Endothelial cell of umbilical vein (primary cell): ENCODE results near the gene SLC22A23. TPM values are rescaled to one million over a fixed set of nuclear protein-coding genes. Genes with fewer than 3 reads are reported as not detected.

ENCODE experiments used
- BruUV-seq: library from RNA; stranded (reverse); fragments of 400-500 nt; replicated peaks from 2 replicates; lab custom pipeline; 2021; lab: Mats Ljungman, UMichigan
- CTCF ChIA-PET: fragments of 300-600, 350-600 bp; sonication (Branson Sonifier 250); formaldehyde crosslinking; loops from one replicate; lab custom pipeline; 2021; ENCODE audit warnings: antibody characterized with exemption, inconsistent platforms; lab: Charles Lee
- POLR2A ChIA-PET: fragments of 300-600, 350-600 bp; sonication (Branson Sonifier 250); formaldehyde crosslinking; loops from one replicate; lab custom pipeline; 2021; ENCODE audit warnings: antibody characterized with exemption, inconsistent platforms; lab: Charles Lee
- DNase-seq: peaks from one replicate; pipeline ENCODE4 v3.0.0-alpha.2; 2011; ENCODE audit warnings: low read depth, low spot score
- FAIRE-seq: peaks from 2 replicates; lab custom pipeline; 2011; peaks lifted over from hg19 to GRCh38; lab: Jason Lieb, UNC
- H2AFZ ChIP-seq: 2 replicates; pipeline ENCODE4 v1.6.0; 2012; ENCODE audit warnings: low read depth, low read length, control low read depth, inconsistent platforms
- H3K27ac ChIP-seq: 2 replicates; pipeline ENCODE4 v1.5.1; 2011; ENCODE audit warnings: low read depth, mild to moderate bottlenecking, control low read depth, low read length, moderate library complexity; ENCODE audit not compliant: insufficient read depth
- H3K27me3 ChIP-seq, 2 experiments: 2 replicates each; pipeline versions ENCODE4 v1.6.0 to v1.6.1; 2011; ENCODE audit warnings: low read length in 2 of 2, mixed read lengths in 1 of 2; ENCODE audit not compliant: control insufficient read depth in 2 of 2, insufficient read depth in 2 of 2
- H3K36me3 ChIP-seq, 2 experiments: 2 replicates in 1 of 2; 3 replicates in 1 of 2; pipeline ENCODE4 v1.5.1; 2011; ENCODE audit warnings: low read length in 2 of 2, mild to moderate bottlenecking in 1 of 2, moderate library complexity in 1 of 2; ENCODE audit not compliant: control insufficient read depth in 2 of 2, insufficient read depth in 2 of 2; ENCODE audit errors: extremely low read depth in 1 of 2
- H3K4me1 ChIP-seq: 3 replicates; pipeline ENCODE4 v1.5.1; 2011; ENCODE audit warnings: mild to moderate bottlenecking, low read length; ENCODE audit not compliant: control insufficient read depth, insufficient read depth; ENCODE audit errors: extremely low read depth
- H3K4me2 ChIP-seq: 2 replicates; pipeline ENCODE4 v1.6.1; 2011; ENCODE audit warnings: low read length, control low read depth, mixed read lengths; ENCODE audit not compliant: insufficient read depth
- H3K4me3 ChIP-seq, 3 experiments: fragments of 200-600 bp in 1 of 3; sonication (generic), shearing (Covaris generic) in 1 of 3; replicated peaks in 1 of 3; 2 replicates each; pipeline ENCODE4 v1.5.1; 2011 to 2016; ENCODE audit warnings: control low read depth in 3 of 3, low read length in 3 of 3, mild to moderate bottlenecking in 2 of 3, inconsistent platforms in 1 of 3, low read depth in 1 of 3, moderate library complexity in 1 of 3; ENCODE audit not compliant: insufficient read depth in 1 of 3
- H3K79me2 ChIP-seq: 2 replicates; pipeline ENCODE4 v1.6.0; 2012; ENCODE audit warnings: low read length, inconsistent platforms; ENCODE audit not compliant: control insufficient read depth, insufficient read depth
- H3K9ac ChIP-seq: replicated peaks from 2 replicates; pipeline ENCODE3; 2011; ENCODE audit warnings: low read length, control low read depth; ENCODE audit not compliant: insufficient read depth; ENCODE audit errors: extremely low read depth
- H3K9me1 ChIP-seq: replicated peaks from 3 replicates; pipeline ENCODE4 v1.6.0; 2011; ENCODE audit warnings: mild to moderate bottlenecking, low read length; ENCODE audit not compliant: control insufficient read depth, insufficient read depth; ENCODE audit errors: extremely low read depth
- H3K9me3 ChIP-seq: replicated peaks from 2 replicates; pipeline ENCODE4 v1.5.1; 2012; ENCODE audit warnings: low read length, inconsistent platforms; ENCODE audit not compliant: control insufficient read depth, insufficient read depth
- H4K20me1 ChIP-seq: replicated peaks from 2 replicates; pipeline ENCODE3; 2011; ENCODE audit warnings: mild to moderate bottlenecking, low read length; ENCODE audit not compliant: control insufficient read depth, insufficient read depth; ENCODE audit errors: extremely low read depth
- CTCF ChIP-seq, 2 donors: IDR thresholded peaks; 1 replicate in 1 of 2; 2 replicates in 1 of 2; pipeline ENCODE4 v1.5.1; 2011; ENCODE audit warnings: low read length in 2 of 2, mild to moderate bottlenecking in 2 of 2, moderate library complexity in 2 of 2, control low read depth in 1 of 2, inconsistent platforms in 1 of 2, low read depth in 1 of 2; ENCODE audit not compliant: insufficient read depth in 1 of 2; ENCODE audit errors: extremely low read depth in 1 of 2
- EZH2 ChIP-seq: IDR thresholded peaks from 2 replicates; pipeline ENCODE4 v1.6.1; 2012; ENCODE audit warnings: borderline replicate concordance, low read depth, mild to moderate bottlenecking, moderate library complexity, low read length, inconsistent platforms; ENCODE audit not compliant: severe bottlenecking
- FOS ChIP-seq: IDR thresholded peaks from 2 replicates; pipeline ENCODE4 v1.6.1; 2011; ENCODE audit warnings: mild to moderate bottlenecking, low read length, moderate library complexity, borderline replicate concordance; ENCODE audit not compliant: insufficient read depth
- GATA2 ChIP-seq: IDR thresholded peaks from 2 replicates; pipeline ENCODE4 v1.7.0; 2011; ENCODE audit warnings: low read depth, mild to moderate bottlenecking, moderate library complexity, mixed read lengths, low read length; ENCODE audit not compliant: insufficient read length, insufficient read depth
- JUN ChIP-seq: IDR thresholded peaks from 2 replicates; pipeline ENCODE4 v1.6.1; 2011; ENCODE audit warnings: borderline replicate concordance, low read depth; ENCODE audit not compliant: insufficient read length, insufficient read depth
- MAX ChIP-seq: IDR thresholded peaks from 2 replicates; pipeline ENCODE4 v1.6.1; 2011; ENCODE audit not compliant: insufficient read depth, insufficient read length
- MYC ChIP-seq: IDR thresholded peaks from one replicate; pipeline ENCODE4 v1.6.1; 2011; ENCODE audit warnings: mild to moderate bottlenecking, low read depth, low read length
- POLR2A ChIP-seq: IDR thresholded peaks from 2 replicates; pipeline ENCODE4 v1.6.1; 2012; ENCODE audit warnings: low read depth, mild to moderate bottlenecking, control low read depth, low read length
- POLR2AphosphoS5 ChIP-seq: IDR thresholded peaks from 2 replicates; pipeline ENCODE4 v1.6.1; 2012; ENCODE audit warnings: low read depth, mild to moderate bottlenecking, control low read depth, low read length, moderate library complexity; ENCODE audit not compliant: insufficient read depth
- dilution Hi-C: fragments of 300-500 bp; cut with MboI; formaldehyde crosslinking; loops from one replicate; pipeline ENCODE4 v1.15.0; 2019; ENCODE audit warnings: low sequenced_read_pairs; ENCODE audit not compliant: extremely low pct_ligation_motif_present
- intact Hi-C: fragments of 100-400 bp; cut with micrococcal nuclease; formaldehyde crosslinking; loops from one replicate; pipeline ENCODE4 v1.10.0; 2022
- polyA plus RNA-seq, 4 experiments: library from polyadenylated mRNA; depleted of rRNA in 3 of 4; stranded (reverse) in 3 of 4; unstranded in 1 of 4; fragments of >200 nt; gene quantifications; 2 replicates each; pipeline versions ENCODE4 v1.2.1 to v1.2.3, GENCODE V29; 2011 to 2012; ENCODE audit warnings: missing spikeins in 1 of 4
- total RNA-seq: library from RNA; stranded (reverse); gene quantifications from 2 replicates; pipeline ENCODE4 v1.2.3, GENCODE V29; 2021

Gene SLC22A23
- total and polyA plus RNA-seq, 2 donors (not counting 3 experiments of a cell fraction or from before 2014, with no cell fraction given): 4.2 to 14.3 TPM

- POLR2A ChIA-PET: no interaction called here
Observed at GRCh38 chr6:3290149-3290930, 166.5 kb downstream of the SLC22A23 start.

GRCh38 chr6:3289664-3290055 lies 167.2 kb downstream of the SLC22A23 start:
- no peak overlapping the region for H3K27ac ChIP-seq
- intact Hi-C loops: no loop called here
- H3K9me3 ChIP-seq: no peaks in the 10 kb centered on the region
- H4K20me1 ChIP-seq: no peaks in the 10 kb centered on the region
- no peak for FAIRE-seq
- H3K27me3 ChIP-seq: no peaks in the 10 kb centered on the region
- no peak overlapping the region for H2AFZ ChIP-seq
- ChIA-PET POLR2A (interaction anchor here (0.5 to 0.7 kb wide), 2 partner anchors 142 to 1423 kb away, joined by 4 to 6 read pairs; no protein-coding TSS in a partner anchor), CTCF (interaction anchor here (1.2 kb wide), 1 partner anchor 121 kb away, joined by 3 read pairs; no protein-coding TSS in a partner anchor)
- no TSS peak for BruUV-seq
- no peak overlapping the region for H3K4me2 ChIP-seq
- peaks cover 0 to 5% of the 10 kb centered on the region in 2 experiments for H3K36me3 ChIP-seq
- dilution Hi-C loops: loop anchor here (25.0 kb wide), 1 partner anchor 698 kb away; no protein-coding TSS in a partner anchor
- H3K79me2 ChIP-seq: no peaks in the 10 kb centered on the region
- no peak for DNase-seq
- no peaks in the 10 kb centered on the region for H3K9me1 ChIP-seq
- H3K4me1 ChIP-seq: peaks cover 6% of the 10 kb centered on the region
- H3K4me3 ChIP-seq: no peak overlapping the region
- TF ChIP-seq JUN (no peak), FOS (no peak), MAX (no peak), MYC (no peak), GATA2 (no peak), POLR2A (no peak), EZH2 (no peak), CTCF (IDR thresholded peaks at IDR 0.05; ENCODE audit: extremely low read depth in 1 of 2, insufficient read depth in 1 of 2, low read depth in 1 of 2, low read length in 2 of 2) (no peak), POLR2AphosphoS5 (no peak)
- no peak overlapping the region for H3K9ac ChIP-seq

More at GRCh38 chr6:3290149-3290930, 166.5 kb downstream of the SLC22A23 start:
- dilution Hi-C loops (loop anchor here (25.0 kb wide), 1 partner anchor 697 kb away; no protein-coding TSS in a partner anchor), intact Hi-C loops (no loop called here)
- H3K27me3 ChIP-seq: no peaks in the 10 kb centered on the region
- H3K9me1 ChIP-seq: no peaks in the 10 kb centered on the region
- no peaks in the 10 kb centered on the region for H4K20me1 ChIP-seq
- no peak for TF ChIP-seq EZH2
- DNase-seq (no peak), FAIRE-seq (no peak)
- no peaks in the 10 kb centered on the region for H3K9me3 ChIP-seq
- no peak overlapping the region for H3K9ac ChIP-seq
- H3K79me2 ChIP-seq: no peaks in the 10 kb centered on the region
- H3K36me3 ChIP-seq: peaks cover 0 to 2% of the 10 kb centered on the region in 2 experiments
- CTCF ChIA-PET: interaction anchor here (1.2 to 1.8 kb wide), 4 partner anchors 8 to 121 kb away, joined by 3 to 6 read pairs (median 4); no protein-coding TSS in a partner anchor
- H3K4me2 ChIP-seq: no peak overlapping the region
- BruUV-seq: no TSS peak
- H2AFZ ChIP-seq: no peak overlapping the region
- no peak overlapping the region for H3K27ac ChIP-seq
- no peak overlapping the region for H3K4me3 ChIP-seq
- peaks cover 6% of the 10 kb centered on the region for H3K4me1 ChIP-seq
